ENCODE measurements around the gene SHANK1. TPM values are rescaled to one million over a fixed set of nuclear protein-coding genes. Genes with fewer than 3 reads are reported as not detected.

The SHANK1 gene
- total RNA-seq, 4 donors from 2014 or later: 1.0 TPM; not detected in 3

- TF ChIP-seq CTCF (IDR thresholded peaks at IDR 0.05; ENCODE audit: low read depth): no peak
These were observed 25.6 kb upstream of the SHANK1 start for GRCh38 chr19:50745221-50745620.

GRCh38 chr19:50743537-50743936, 23.9 kb upstream of the SHANK1 start:
- TF ChIP-seq CTCF (IDR thresholded peaks at IDR 0.05; ENCODE audit: low read depth): no peak

- TF ChIP-seq CTCF (IDR thresholded peaks at IDR 0.05; ENCODE audit: low read depth): no peak
These were observed 21.8 kb upstream of the SHANK1 start for GRCh38 chr19:50741179-50741933.

GRCh38 chr19:50739914-50740426, 20.4 kb upstream of the SHANK1 start:
- no peak for TF ChIP-seq CTCF (IDR thresholded peaks at IDR 0.05; ENCODE audit: low read depth)

GRCh38 chr19:50739132-50739913, 19.7 kb upstream of the SHANK1 start:
- TF ChIP-seq CTCF (IDR thresholded peaks at IDR 0.05; ENCODE audit: low read depth): no peak

GRCh38 chr19:50736338-50736737, 16.7 kb upstream of the SHANK1 start:
- no peak for TF ChIP-seq CTCF (IDR thresholded peaks at IDR 0.05; ENCODE audit: low read depth)

GRCh38 chr19:50735869-50736268, 16.3 kb upstream of the SHANK1 start:
- no peak for TF ChIP-seq CTCF (IDR thresholded peaks at IDR 0.05; ENCODE audit: low read depth)

All from subcutaneous adipose tissue (tissue), 4 donors.